ENCODE data around the gene KAT7.
"Not testable (repeated sequence)": the region's sequence is repeated elsewhere in the genome, so short reads cannot be mapped to it uniquely, and the experiment has no call there.

The KAT7 gene

DNA sequence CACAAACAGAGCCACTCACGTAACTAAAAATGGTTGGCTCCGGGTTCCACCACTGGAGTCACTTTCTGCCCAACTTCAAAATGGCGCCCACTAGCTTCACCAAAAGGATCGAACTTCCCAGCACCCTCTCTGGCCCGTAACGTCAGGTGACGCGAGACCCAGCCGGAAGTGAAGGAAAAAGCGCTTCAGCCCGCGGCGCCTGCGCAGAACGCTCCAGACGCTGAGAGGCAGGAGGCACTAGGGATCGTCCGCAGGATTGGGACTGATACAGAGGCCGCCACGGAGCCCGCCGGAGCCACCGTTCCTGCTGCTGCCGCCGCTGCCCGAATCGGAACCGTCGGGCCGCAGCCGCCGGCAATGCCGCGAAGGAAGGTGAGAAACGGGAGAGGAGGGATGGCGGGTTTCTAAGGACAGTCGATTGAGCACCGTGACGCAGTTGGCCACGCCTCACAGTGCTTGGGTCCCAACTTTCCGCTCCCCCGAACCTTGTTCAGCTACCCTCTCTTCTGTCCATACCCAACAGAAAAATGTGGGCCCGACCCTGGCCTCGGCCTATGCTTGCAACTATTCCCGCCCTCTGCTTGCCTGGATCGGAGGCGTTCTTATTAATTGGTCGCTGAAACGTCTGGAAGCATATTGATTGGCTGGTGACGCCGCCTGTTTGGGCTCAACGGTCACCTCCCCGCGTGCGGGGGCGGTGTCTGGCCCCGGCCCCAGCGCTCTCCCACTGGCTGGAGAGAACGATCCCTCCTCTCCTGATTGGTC is at the start of gene KAT7:
KAT7 (plus strand) TSS at position 204 of the 765 bp plus-strand sequence; CDS start at position 358, 154 bp downstream.
- peak within 1 kb of the TSS; percentile 91 for H3K27ac ChIP-seq
- peak; percentile 96 for DNase-seq (ENCODE audit: low read depth, low spot score)

DNA sequence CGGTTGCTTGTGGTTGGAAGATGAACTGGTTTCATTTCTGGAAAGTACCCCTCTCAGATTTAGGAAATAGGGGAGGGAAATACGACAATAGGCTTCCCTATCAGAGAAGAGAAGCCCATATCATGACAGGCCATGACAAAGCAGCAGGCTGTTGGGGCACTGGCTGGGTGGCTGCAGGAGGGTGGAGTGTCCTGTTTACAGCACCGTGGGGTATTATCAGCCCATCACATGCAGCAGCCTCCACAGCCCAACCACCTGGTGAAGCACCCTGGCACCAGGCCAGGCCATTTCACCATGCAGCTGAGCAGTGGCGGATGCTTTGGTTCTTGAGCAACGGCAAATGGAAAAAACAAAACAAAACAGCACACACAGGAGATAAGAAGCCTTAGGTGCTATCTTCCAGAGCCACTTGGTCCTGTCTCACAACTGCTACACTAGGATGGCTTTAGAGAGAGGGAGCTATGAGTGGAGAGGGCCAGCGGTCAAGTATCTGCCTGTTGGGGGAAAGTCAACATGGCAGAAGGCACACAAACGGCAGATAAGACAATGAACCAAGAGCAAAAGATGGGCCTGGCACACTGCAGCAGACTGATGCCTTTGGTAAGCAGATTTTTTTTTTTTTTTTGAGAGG is 48.7 kb upstream of the KAT7 start:
- H3K27ac ChIP-seq: no peak overlapping the region
- no peak for DNase-seq (ENCODE audit: low read depth, low spot score)

DNA sequence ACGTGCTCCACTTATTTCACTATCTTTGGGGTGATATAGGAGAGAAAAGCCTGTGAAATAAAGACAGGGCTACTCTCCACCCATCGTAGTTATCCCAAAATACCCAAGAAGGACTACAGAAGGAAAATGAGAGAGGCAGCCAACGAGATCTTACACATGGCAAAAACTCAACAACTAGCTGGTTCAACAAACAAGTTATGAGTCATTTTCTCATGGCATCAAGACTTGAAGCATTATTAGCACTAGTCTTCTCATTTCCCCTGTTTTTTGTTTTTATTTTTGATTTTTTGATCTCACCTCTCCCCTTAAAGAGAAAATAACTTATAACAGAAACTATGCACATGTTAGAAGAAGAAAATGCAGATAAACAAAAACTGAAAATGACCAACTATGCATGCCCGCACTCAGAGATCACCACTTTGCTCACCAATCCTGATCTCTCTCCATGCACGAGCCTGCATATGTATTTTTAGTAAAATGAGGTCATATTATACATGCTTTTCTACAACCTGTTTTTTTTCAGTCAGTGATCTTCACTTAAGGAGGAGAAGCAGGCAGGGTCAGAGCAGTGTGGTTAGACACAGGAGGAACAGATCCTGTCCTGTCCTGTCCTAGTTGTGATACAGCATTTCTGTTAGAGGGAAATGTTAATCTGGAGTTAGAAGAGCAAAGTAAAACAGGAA is 47.3 kb upstream of the KAT7 start:
- no peak for DNase-seq (ENCODE audit: low read depth, low spot score)
- H3K27ac ChIP-seq: no peak overlapping the region

DNA sequence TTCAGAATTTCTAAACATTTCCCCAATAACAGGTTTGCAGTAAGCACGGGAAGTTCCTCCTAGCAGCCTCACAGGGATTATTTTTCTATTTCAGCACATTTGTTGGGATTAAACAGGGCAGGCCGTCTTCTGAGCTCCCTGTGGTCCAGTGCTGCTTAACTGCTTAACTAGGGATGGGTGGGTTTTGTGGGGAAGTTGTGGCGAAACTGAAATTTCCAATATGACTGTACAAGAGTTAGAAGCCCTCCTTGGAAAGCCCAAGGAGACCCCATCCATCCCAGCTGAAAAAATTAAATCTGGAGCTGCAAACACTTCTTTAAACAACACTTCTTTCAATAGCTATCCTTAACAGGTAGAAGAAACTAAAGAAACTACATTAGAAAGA is 46.8 kb upstream of the KAT7 start:
- no peak overlapping the region for H3K27ac ChIP-seq
- no peak for DNase-seq (ENCODE audit: low read depth, low spot score)

DNA sequence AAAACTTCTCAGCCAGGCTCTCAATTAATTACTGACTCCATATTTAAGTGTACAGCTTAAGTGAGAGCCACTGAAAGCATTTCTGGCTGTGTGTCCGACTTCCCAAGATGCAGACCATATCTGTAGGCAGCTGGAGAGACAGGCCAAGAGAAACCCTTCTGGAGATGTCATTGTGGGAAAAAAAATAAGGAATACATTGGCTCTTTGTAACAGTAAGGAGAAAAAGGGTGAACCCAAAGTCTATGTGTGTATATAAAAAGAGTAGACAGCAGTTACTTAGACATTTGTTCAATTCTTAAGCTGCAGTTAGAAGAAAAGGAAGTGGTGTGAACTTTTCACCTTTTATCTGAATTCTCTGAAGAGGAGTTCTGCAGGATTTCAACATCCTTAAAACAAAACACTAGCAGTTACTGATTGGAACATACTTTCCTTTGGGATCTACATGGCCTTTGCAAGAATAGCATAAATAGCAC is 46.3 kb upstream of the KAT7 start:
- no peak overlapping the region for H3K27ac ChIP-seq
- DNase-seq (ENCODE audit: low read depth, low spot score): no peak

DNA sequence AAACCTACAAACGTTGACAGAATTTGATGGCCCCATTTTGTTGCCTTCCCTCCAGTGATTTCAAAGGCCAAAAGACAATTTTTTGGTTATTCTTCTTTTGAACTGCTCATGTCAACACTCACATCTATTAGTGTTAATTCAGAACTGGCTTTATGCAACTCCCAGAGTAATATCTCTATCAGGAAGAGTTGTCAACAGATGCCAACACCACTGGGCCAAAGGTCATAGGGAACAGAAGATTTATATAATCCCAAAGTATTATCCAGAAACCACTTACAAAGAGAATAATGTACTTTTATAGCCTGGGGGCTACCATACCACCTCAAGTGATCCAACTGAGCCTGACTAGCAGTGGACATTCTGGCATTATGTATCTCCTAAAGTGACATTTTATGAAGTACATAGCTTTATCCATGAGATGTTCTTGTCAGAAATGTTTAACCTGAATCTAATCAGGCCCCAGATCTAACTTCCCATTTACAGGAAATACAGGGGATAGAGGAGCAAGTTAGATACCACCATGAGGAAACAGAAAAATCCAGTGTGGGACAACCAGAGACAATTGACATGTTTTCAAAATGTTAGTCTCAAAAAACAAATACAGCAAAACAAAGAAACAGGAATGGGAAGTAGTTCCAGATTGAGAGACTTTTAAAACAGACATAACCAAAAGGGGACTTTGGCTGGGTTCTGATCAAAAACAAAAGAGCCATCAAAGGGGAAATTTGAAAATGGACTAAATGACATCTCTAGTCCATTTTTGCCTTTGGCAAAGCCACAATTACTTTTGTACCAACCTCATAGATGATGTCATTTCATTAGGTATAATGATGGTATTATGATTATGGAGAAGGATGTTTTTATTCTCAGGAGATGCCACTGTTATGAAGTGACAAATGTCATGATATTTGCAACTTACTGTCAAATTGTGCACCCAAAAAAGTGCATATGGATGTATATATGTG is 43.0 kb upstream of the KAT7 start:
- H3K27ac ChIP-seq: no peak overlapping the region
- DNase-seq (ENCODE audit: low read depth, low spot score): no peak

DNA sequence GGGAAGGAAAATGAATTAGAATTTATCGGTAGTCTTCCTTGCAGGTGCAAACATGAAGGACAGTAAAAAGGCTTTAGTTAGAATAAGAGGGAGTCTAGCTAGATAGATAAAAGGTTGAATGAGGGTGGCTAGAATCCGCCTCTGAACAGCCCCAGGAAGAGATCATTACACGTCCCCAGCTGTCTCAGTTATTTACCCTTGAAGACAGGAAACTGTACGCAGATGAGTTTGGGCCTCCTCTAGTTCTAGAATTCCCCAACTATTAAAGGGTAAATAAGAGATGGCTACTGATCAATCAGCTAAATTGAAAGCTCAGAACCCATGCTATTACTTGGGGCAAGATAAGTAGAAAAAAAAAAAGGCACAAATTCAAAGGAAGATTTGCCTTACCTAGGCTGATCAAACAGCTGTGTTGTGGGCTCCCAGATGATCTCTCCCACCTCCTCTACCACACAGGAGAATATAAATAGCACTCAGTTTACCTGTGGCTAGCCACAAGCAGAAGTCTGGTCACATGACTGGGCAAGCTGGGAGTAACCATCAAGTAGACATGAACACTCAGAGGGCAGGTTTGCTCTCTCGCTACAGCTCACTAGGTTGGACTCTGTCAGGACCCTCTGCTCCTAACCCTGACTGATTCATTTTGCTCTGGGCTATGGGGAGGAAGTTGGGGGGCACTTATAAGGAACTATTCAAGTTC is 41.5 kb upstream of the KAT7 start:
- H3K27ac ChIP-seq: no peak overlapping the region
- no peak for DNase-seq (ENCODE audit: low read depth, low spot score)

DNA sequence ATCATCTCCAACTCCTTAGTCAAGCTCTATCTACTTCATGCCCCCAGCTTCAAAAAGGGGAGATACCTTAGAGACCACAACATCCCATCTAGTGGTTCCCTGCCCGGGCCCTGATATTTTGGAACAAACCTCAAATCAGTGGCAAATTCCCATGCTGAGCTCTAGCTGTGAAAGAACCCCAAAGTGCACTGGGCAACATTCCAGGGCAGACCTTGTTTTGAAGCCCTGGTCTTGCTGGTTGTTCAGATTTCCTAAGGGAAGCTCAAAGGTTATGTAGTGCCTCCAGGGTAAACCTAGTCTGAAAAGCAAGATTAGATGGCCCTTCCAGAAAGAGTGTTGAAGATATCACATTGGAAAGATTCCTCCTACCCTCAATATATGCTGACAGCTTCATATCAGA is 40.8 kb upstream of the KAT7 start:
- no peak for DNase-seq (ENCODE audit: low read depth, low spot score)
- no peak overlapping the region for H3K27ac ChIP-seq

DNA sequence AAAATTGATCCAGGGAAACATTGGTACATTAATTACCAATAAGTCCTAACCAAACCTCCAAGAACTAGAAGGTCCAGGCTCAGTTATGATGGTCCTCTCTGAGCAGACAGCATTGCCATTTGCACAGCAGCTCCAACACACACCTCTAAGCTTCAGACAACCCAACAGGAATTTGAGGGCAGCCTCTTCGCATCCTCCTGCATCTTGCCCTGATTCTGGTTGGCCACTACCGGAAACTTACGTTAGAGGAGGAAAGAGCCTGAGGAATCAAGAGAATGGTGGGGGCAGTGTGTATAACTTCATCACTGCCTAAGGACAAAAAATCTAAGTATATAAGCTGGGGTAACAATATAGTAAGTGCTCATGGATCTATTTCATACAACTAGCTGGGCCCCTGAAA is 40.3 kb upstream of the KAT7 start:
- no peak overlapping the region for H3K27ac ChIP-seq
- DNase-seq (ENCODE audit: low read depth, low spot score): no peak

DNA sequence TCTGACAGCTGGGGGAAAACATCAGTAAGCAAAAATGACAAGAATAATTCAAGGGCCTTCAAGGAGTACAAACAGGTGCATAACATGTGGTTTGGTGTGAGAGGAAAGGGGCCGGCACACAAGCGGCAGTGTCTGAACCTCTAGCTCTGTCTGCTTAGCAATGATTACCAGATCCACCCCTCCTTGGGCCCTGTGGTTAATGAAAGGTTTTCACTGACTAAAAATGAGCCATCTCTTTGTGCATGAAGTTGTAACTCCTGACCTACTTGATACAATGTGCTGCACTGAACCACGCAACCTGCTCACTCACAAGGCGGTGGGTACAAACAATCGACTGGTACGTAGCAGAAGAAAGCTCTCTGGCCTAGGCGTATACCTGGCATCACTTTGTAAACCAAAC is 39.7 kb upstream of the KAT7 start:
- H3K27ac ChIP-seq: no peak overlapping the region
- DNase-seq (ENCODE audit: low read depth, low spot score): no peak

DNA sequence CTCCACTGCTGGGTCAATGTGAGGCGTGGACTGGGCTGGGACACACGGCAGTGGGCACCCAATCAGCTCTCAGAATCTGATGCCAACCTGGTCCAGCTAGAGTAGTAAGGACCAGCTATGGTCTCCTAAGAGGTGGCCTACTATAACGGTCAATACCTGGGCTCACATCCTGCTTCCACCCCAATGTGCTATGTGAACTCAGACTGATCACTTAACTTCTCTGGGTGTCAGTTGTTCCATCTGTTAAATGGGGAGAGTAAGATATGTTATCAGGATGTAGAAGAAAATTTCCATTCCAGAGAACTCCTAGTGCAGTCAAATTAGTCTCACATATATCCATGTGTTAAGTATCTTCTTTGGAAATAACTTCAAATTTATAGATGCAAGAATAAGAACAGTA is 38.8 kb upstream of the KAT7 start:
- no peak overlapping the region for H3K27ac ChIP-seq
- no peak for DNase-seq (ENCODE audit: low read depth, low spot score)

DNA sequence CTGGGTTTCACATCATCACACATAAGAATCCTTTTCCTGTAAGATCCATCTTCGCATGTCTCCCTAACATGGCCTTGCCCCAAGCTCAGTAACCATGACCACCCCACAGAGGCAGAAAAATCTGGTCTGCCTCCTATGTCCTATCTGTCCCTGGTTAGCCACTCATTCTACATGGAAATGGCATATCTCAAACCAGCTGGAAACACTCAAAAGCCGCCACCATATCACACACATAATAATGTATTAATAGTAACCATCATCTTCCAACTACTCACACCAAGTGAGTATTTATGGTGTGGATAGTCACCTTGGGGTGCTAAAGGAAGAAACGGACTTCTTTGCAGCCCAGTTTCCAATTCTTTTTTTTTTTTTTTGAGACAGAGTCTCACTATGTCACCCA is 36.0 kb upstream of the KAT7 start:
- DNase-seq (ENCODE audit: low read depth, low spot score): no peak
- H3K27ac ChIP-seq: no peak overlapping the region

DNA sequence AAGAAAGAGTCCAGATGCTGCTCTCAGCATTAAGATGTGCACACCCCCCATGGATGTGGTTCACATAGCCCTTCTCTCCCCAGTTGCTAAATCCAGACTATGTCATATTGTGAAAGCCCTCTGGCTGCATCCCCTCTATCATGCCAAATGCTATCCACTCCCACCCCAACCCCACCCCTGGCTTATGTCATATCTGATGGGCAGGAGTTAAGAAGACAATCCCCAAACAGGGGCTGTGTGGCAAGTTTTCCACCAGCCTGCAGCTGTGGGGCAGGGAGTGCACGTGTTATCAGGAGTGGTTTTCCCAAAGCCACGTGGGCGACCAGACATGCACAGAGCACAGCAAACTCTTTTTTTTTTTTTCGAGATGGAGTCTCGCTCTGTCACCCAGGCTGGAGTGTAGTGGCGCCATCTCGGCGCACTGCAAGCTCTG is 34.5 kb upstream of the KAT7 start:
- H3K27ac ChIP-seq: no peak overlapping the region
- no peak for DNase-seq (ENCODE audit: low read depth, low spot score)

DNA sequence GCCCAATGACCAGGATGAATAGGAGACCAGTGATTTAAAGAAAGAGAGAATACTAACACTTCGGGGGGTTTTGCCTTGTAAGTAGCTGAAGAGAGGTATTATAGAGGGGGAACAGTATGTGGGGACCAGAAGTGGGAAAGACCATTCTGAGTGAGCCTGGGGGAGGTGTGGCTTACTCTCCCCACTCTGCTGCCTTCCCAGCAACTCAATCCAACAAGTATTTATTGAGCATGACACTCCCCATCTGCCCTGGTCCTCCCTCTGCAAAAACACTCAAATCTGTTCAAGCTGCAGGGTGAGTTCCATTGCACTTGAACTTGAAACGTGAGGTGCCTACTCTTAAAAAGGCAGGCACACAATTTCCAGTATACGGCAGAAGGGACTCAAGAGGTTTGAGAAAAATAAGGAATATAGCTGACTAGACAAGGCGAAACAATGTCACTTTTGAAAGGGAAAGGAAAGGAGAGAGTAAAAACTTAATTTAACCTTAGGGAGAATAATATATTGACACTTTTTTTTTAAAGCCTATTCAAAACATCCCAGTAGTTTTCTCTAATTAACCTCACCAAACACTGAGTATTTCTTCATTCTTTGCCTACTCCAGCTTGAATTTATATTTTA is 32.7 kb upstream of the KAT7 start:
- no peak for DNase-seq (ENCODE audit: low read depth, low spot score)
- no peak overlapping the region for H3K27ac ChIP-seq

DNA sequence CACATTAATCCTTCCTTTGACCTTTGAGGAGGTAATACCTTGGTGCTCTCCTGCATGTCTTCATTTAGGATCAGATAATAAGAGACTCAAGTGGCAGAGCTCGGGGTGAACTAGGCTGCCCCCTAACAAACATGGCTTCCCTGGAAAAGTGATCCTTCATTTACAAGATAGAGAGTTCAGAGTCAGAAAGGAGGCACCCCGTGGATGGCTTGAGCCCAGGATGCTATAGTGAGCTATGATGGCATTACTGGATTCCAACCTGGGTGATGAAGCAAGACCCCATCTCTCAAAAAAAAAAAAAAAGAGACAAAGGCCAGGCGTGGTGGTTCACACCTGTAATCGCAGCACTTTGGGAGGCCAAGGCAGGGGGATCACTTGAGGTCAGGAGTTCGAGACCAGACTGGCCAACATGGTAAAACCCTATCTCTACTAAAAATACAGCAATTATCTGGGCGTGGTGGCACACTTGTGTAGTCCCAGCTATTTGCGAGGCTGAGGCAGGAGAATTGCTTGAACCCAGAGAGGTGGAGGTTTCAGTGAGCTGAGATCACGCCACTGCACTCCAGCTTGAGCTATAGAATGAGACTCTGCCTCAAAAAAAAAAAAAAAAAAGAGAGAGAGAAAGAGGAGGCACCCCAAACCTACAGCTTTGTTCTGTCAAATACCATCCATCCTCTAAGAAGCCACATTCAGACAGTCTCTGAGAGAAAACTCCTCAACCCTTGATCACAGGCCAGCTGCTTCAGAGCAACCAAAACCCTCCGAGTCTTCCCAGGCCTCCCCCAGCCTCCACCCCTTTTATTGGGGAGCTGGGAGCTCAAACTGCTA is 31.9 kb upstream of the KAT7 start:
- H3K27ac ChIP-seq: no peak overlapping the region
- DNase-seq (ENCODE audit: low read depth, low spot score): no peak

DNA sequence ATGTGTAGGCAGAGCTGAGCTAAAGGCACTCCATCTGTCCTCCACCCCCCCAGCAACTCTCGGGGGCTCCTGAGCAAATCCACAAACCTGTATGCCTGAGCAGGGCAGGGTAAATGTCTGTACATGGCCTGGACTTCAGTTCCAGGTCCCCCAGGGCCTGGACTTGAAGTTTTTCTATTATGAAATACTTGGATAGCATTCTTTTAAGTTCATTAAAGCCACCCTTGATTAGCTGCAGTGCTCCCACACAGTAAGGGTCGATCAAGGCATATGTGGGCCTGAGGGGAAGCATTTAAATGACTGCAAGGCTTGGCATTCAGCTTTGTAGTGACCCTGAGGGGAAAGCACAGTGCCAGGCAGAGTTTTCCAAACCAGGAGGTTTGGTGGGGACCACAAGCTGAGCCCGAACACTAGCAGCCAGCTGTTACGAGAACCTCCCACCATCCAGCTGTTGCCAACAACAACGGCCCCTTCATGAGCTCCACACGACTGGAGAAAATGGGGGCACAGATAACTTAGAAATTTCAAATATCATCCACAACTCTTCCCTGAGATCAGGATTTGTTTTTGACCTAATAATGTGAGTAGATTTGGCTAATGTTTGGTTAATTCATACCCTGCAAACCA is 31.2 kb upstream of the KAT7 start:
- no peak for DNase-seq (ENCODE audit: low read depth, low spot score)
- no peak overlapping the region for H3K27ac ChIP-seq

DNA sequence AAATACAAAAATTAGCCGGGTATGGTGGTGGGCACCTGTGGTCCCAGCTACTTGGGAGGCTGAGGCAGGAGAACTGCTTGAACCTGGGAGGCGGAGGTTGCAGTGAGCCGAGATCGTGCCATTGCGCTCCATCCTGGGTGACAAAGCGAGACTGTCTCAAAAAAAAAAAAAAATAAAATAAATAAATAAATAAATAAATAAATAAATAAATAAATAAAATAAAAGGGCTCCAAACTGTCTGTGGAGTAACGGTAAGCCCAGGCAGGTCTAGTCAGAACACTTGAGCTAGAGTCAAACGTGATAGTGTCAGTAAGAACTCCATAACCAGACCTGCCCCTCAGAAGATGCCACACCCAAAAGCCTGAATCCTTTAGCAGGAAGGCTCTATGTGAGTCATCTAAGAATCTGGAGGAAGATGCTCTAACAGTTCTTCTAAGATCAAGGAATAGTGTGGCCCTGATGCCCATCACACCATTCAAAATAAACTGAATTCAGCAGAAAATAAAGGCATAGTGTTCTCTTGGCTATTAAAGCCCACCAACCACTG is 29.9 kb upstream of the KAT7 start:
- not testable (repeated sequence) for H3K27ac ChIP-seq; DNase-seq (ENCODE audit: low read depth, low spot score)

DNA sequence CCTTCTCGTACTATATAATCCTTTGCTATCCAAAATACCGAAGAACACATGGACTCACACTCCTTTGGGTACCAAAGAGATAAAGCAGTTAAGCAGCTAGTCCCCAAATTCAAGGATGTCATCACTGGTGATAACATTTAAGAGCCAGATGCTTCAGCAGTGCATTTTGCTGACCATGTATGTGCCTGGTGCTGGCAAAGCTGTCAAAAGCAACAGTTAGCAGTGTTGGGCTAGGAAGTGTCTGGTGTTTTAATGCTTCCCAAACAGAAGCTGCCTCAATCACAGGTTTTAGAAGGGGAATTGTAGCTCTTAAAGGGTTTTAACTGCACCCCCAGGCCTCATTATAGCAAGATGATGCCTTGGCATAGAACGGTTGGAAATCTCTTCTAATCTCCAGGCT is 29.3 kb upstream of the KAT7 start:
- no peak overlapping the region for H3K27ac ChIP-seq
- no peak for DNase-seq (ENCODE audit: low read depth, low spot score)

Data from epithelial cell of prostate (primary cell).